Ecto neural progenitor cell (in vitro differentiated cells): ENCODE results near the gene IL10RA.
"Not testable (repeated sequence)": the region's sequence is repeated elsewhere in the genome, so short reads cannot be mapped to it uniquely, and the experiment has no call there.

Experiments
- DNase-seq: peaks from one replicate; pipeline ENCODE4 v3.0.0-alpha.2; 2018; ENCODE audit warnings: low spot score

Gene IL10RA

DNA sequence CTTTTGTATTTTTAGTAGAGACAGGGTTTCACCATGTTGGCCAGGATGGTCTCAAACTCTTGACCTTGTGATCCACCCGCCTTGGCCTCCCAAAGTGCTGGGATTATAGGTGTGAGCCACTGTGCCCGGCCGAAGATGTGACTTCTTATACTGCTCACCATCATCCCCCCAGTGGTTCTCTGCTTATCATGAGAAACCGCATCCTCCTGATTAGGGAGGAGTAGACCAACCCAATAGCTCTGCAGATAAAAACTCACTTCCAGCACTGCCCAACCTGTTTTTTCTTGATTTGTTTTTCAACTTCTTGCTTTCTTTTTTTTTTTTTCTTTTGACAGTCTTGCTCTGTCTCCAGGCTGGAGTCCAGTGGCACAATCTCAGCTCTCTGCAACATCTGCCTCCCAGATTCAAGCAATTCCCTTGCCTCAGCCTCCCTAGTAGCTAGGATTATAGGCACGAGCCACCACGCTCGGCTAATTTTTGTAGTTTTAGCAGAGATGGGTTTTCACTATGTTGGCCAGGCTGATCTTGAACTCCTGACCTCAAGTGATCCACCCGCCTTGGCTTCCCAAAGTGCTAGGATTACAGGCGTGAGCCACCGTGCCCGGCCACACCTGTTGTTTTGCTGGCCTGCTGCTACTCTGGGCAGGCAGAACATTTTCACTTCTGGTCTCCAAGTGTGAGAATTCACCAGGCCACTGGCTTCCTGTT, 21.5 kb downstream of the IL10RA start:
- DNase-seq, result not testable (repeated sequence)

DNA sequence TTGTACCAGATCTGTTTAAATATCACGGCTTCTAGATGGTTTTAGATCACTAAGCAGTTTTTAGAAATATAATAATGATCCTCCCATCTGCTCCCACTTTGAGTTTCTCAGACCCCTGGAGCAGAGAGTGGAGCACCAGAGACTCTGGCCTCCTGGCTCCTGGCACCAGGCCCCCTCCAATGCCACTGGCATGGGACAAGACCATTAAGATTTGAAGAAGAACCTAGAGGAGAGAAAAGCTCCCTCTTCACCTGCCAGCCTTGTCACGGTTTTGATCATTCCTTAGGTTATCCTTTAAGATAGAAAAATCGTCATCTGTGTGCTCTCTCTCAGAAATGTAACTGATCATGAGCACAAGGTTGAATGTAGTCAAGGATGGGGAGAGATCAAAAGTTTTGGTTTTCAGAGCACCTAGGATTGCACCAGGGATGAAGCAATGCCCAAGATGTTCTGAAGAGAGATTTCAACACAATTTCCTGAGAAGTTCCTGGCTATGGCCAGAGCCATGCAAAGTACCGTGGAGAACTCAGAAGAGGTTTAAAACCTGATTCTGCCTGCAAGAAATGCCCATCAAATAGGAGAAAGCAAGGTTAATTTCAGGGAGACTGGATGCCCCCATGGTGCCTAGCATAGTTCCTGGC, 22.2 kb downstream of the IL10RA start:
- DNase-seq, result no peak

DNA sequence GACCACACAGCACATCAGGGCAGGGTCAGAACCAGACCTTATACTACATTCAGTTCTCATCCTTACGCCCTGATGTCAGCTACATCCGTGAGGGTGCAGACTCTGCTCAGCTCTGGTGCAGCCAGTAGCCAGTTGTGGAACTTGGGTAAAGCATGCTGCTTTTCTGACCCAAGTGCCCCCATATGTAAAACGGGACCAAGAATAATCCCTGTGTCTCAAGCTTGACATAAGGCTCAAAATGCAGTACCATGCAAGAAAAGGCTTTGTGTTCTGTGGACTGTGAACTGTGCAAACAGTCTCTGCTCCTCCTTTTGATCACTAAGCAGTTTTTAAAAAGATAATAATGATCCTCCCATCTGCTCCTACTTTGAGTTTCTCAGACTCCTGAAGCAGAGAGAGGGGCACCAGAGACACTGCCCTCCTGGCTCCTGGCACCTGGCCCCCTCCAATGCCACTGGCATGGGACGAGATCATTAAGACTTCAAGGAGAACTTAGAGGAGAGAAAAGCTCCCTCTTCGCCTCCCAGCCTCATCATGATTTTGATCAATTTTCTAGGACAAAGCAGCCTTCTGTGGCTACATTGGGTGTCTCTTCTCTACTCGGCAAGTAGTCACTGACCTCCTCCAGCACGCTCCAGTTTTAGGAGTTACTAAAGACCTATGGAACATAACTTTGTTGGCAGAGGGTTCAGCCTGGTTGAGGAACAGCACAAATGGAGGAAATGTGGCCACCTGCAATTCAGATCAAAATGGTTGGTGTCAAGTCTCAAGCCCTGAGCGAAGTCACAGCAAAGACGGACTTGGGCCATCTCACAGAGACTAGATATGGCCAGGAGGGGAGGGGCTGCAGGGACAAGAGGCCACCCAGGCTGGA, 23.9 kb downstream of the IL10RA start:
- no peak for DNase-seq

DNA sequence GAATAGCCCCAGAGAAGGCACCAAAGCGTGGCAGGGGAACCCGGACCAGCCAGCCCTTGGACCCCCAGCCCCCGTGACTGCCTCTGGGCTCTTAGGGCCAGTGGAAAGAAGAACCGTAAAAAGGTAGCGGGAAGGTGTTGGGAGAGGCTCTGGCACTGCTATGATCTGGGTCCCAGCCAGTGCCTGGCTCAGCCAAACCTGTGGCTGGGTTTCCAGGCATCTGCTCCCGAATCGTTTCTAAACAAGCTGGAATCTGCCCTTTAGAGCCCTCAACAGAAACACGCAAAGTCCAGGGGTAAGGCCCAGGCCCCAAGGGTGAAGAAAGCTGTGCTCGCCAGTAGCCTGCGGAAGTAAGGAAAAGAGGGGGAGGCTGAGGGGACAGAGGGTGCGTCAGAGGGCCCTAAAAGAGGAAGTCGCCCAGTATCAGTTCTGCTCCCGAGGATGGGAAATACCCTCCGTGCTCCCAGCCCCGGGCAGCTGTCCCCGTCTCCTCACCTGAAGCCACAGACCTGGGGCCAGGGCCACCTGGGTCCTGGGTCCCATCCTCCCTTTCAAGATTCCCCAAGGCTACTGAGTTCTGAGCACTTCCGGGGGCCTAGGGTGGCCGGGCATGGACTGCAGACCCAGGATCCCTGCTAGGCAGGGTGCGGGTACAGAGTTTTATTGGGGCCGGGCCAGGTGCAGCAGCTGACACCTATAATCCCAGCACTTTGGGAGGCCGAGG, 24.7 kb downstream of the IL10RA start:
- DNase-seq, result no peak

DNA sequence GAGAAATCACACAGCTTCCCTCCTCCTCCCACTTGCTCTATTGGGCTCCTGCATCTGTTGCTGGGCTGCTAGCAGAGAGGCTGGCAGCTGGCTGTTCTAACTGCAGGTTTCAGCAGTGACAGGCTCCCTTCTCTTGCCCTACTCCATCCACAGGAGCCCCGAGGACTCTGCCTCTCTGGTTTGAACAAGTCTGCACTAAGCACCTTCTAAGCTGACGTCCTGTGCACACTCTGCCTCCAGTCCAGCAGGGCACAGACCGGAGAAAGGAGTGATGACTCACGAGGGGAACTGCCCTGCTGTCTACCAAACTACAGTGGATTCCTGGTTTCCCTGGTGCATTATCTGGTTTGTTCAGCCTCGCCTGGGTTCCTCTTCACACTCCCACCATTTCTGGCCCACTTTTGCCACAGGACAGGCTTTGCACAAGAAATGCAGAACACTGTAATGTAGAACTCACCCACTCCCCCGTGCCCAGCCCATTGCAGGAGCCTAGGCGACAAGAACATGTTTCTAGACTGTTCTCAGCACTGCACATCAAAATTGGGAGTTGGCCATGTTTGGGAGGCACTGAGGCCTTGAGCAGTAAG, 26.0 kb downstream of the IL10RA start:
- no peak for DNase-seq

DNA sequence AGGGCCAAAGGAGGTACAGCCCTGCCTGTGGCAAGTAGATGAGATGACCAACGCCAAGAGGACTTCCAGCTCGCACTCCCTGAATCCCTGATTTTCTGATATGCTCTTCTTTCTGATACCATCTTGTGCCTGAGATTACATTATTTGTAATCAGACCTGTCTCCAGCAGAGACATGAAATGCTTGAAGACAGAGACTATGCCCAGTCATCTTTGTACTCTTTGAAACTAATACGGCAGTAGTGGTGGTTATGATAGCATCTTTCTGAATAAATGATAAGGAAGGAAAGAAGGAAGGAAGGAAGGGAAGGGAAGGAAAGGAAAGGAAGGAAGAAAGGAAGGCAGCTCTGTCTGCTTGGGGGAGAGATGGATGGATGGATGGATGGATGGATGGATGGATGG, 27.8 kb downstream of the IL10RA start:
- DNase-seq, result no peak

DNA sequence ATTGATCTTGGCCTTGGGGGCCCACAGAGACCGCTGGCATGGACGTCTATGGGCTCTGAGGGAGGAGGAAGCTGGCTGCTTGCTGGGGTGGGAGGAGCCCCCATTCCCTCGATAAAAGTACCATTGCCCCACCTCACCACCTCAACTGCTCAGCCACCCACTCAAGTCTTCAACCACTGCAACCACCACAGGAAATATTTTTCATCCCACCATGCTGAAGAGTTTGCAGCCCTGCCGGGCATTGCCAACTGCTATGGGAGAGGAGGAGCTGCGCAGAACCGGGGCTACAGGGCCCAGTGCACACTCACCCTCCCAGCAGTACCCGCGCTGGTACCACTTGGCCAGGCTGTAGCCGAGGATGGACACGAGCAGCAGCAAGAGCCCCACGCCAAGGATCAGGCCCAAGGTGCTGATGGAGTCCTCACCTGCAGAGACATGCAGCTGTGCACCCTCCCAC, 29.2 kb downstream of the IL10RA start:
- DNase-seq, result no peak

DNA sequence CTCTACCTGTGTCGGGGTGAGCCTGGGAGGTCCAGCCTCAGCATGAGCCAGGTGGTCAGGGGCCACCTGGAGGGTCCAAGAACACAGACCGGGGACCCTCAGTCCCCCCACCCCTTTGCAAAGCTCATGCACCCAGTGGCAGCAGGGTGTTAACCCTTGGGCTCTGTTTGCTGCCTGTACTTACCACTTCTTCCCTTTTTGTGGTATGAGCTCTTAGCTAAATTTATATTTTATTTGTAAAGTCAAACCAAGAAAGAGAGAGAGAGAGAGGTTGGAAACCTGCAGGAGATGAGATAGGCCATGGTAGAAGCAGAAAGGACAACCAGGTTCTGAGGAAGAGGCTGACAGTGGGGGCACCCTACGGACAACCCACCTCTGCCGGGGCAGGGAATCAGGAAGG, 29.9 kb downstream of the IL10RA start:
- no peak for DNase-seq

DNA sequence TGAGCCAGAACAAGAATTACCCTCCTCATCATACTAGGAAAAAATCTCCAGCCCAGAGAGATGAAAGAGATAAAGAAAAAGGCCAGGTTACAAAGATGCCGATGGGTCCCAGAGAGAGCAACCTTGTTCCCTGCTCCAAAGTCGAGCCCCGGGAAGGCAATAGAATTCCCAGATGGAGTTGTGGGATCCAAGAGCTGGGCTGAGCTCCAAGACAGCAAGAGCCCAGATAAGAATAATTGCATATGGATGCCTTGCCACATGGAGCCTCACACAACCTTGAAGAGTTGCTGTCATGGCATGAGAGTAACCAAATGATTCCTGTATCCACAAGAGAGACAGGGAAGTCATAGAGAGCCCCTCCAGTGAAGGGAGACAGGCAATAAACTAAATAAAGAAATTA, 30.9 kb downstream of the IL10RA start:
- DNase-seq, result no peak

DNA sequence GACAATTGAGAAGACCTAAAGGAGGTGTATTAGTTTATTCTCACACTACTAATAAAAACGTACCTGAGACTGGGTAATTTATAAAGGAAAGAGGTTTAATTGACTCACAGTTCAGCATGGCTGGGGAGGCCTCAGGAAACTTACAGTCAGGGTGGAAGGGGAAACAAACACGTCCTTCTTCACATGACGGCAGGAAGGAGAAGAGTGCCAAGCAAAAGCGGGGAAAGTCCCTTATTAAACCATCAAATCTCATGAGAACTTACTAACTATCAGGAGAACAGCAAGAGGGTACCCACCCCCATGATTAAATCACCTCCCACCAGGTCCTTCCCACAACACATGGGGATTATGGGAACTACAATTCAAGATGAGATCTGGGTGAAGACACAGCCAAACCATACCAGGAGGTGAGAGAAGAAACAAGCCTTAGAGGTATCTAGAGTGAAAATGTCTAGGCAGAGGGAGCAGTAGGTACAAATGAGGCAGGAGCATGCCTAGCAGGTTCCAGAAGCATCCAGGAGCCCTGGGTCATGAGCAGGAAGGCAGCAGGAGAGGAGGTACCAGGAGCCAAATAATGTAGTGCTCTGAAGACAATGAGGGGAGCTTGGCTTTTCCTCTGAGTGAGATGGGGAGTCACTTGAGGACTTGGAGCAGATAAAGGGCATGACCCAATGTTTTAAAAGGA, 31.6 kb downstream of the IL10RA start:
- no peak for DNase-seq

DNA sequence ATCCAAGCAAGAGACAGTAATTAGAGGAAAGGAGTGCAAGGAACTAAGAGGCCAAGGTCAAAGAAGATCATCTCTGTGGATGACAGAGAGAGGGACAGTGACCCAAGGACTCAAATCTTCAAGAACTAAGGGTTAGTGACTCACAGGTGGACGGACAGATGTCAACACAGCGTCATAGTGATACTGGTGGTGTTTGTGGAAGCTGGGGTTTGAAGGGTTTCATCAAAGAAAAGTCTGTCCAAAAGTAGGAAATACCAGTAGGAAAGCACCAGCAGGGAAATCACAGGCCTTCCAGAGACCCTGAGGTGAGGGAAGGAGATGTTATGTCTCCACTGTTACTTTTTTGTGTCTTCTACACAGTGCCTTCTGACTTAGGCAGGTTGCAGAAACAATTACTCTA, 32.2 kb downstream of the IL10RA start:
- no peak for DNase-seq

DNA sequence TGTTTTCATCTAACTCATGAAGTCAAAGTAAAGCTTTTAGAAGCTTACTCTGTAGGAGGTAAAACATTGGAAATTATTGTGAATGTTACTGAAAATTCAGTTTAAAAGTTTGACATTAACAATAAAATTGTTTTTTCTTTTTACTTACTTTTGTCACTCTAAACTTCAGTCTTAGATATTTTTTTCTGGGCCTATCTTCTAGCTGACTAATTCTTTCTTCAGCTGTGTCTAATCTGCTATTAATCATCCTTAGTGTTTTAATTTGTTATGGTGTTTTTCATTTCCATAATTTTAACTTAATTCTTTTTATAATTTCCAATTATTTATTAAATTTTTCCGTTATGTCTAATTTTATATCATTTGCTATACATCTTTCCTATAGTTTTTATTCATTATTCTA, 35.0 kb downstream of the IL10RA start:
- DNase-seq, result no peak

DNA sequence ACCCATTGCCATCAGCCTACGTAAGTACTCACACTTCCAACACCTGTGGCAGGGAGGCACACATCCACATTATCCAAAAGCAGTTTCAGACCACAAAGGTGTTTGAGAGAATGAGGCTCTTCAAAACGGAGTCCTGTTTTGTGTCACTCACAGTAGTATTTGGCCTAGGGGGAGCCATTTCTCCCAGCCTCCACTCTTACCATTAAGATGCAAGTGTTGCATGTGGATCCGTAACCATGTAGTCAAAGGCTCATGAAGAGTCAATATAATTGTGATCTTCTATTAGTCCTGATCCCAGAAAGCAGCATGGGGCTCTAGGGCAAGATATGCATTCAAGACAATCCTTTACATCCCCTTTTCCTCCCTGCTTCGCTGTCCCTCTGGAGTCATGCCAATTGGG, 41.5 kb downstream of the IL10RA start:
- no peak for DNase-seq

DNA sequence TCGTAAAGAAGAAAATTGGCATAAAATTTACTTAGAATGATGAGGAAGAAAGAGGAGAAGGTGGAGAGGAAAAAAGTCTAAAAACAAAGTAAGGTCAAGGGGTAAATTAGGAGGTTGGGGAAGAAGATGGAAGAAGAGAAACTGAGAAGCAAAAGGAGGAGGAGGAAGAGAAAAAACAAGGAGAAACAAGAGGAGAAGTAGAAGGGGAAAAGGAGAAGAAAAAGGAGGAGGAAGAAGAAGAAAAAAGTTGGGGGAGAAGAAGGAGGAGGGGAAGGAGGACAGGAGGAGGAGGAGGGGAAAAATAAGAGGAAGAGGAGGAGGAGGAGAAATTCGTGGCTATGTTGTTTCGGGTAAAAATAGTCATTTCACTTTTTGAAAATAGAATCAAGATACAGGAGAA, 42.4 kb downstream of the IL10RA start:
- DNase-seq, result no peak

DNA sequence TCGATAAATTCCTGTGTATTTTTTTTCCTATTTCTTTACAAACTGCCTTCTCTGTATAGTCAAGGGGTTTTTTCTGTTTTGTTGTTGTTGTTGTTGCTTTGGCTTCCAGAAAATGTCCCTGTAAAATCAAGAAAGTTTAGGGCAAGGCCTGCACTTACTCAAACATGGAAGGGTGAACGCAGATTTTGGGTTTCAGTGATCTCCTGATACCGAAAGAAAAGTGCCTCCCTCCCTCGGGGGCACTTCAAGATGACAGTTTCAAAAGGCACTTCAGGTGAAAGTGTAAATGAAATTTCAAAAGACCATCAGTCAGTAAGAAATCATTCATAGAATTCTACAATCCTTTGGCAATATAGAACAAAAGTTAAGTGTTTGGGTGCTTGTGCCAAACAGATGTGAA, 47.2 kb downstream of the IL10RA start:
- DNase-seq, result no peak

DNA sequence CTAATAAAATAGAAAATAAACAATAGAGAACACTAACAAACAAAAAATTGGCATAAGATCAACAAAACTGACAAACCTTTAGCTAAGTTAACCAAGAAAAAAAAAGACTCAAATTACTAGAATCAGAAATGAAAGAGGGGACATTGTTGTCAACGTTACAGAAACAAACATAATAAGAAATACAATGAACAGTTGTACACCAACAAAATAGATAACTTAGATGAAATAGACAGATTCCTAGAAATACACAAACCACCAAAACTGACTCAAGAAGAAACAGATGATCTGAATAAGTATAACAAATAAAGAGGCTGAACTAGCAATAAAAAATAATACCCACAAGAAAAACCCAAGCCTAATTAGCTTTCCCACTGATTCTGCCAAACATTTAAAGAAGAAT, 55.9 kb downstream of the IL10RA start:
- DNase-seq, result no peak

DNA sequence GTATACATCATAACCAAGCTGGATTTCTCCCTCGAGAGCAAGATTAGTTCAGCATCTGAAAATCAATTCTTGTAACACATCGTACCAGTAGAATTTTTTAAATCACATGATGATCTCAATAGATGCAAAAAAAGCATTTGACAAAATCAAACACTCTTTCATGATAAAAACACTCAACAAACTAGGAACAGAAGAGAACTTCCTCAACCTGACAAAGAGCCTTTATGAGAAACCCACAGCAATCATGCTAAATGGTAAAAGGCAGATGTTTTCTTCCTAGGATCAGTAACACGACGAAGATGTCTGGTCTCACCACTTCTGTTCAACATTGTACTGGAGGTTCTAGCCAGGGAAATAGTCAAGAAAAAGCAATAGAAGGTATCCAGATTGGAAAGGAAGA, 56.6 kb downstream of the IL10RA start:
- DNase-seq, result no peak

DNA sequence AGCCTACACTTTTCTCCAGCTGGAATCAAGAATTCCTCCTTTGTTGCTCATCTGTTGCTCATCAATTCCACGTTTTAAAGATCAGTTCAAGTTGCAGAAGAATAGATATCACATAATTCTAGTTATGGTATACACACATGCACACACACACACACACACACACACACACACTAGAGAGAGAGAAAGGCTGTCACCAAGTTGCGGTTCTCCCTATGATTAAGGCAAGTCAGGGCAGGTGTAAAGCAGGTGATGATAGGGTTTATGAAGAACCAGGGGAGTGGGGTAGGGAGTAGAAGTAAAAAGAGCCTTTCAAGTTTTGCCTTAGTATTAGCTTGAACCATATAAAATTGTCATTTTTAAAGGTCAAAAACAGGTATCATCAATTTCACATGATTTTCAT, 59.0 kb downstream of the IL10RA start:
- no peak for DNase-seq

DNA sequence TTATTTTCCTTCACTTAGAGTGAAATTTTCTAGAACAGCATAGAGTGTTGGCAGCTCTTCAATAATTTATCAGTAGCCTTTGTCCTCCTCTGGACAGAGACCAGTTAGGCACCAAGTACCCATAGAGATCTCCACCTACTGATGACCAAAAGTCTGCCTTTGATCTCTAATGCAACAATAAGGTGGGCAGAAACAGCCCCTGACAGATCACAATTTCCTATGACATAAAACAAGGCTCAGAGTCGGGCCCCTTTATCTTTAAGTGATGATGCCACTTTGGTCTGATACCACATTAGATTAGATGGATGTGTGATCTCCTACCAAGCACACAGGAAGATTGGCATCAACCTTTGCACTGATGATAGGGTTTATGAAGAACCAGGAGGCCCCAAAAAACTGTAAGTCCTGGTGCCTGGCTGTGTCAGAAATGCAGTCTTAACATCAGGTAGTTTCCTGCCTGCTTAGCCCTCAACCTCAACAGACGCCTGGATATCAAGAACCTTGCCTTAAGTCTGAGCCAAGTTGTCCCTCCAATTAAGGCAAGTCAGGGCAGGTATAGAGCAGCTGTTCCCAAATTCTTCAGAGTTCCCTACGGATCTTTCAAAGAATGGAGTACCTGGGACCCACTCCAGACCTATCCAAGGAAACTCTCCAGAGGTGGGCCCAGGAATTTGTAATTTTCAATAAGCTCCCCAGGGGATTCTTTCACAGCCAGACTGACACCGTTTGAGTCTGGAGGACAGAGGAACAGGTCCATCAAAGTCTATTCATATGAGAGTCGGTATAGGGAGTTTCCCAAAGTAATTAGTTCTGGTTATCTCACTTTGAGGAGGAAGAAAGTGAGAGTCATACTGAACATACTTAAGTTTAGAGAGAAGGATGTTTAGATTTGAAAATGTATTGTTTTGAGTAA, 60.1 kb downstream of the IL10RA start:
- DNase-seq, result no peak

DNA sequence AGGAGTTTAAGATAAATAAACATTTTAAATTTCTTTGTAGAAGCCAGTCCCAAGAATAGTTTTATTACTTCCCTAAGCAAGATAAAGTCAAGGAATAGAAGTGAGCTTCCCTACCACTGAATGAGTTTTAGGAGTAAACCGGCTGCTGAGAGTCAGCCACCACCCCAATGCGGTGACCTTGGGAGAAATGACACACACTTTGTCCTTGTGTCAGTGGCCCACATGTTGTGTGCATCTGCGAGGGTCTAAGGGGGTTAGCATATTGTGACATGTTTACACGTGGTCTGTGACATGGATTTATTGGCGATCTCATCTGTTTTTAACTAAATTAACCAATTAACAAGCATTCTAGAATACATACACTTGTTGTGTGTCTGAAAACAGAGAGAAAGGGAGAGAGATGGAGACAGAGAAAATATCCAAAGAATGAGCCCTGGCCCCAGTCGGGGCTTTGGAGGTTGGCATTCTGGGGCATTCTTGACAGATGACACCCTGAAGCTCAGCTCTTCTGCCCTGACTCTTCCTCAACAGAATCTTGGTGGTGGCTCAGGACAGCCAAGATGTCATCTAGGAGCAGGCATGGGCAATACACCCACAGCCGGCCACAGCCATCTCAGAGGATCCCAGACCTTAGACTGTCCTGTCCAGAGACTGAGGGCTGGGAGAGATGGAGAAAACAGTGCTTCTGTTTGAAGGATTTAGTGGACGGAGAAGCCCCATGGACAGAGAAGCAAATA, 60.9 kb downstream of the IL10RA start:
- no peak for DNase-seq
